ENCODE data around the gene CHCHD6.

CHCHD6 gene

DNA sequence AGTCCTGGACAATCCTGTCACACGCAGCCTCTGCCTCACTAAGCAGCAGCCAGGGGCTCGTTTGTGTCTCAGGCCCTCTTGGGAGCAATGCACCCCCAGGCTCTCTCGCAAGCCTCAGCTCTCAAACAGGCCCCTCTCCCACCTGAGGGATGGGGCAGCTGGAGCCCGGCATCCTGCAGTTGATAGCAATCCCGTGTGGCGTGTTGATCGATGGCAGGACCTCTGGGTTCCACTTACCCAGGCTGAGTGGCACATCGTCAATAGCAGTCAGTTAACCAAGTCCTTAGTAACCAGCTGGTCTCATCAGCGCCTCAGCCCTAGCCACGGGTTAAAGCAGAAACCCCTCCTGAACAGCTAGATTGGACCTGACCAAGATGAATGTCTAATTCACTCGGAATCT is 242.4 kb downstream of the CHCHD6 start:
- DNase-seq, result no peak

DNA sequence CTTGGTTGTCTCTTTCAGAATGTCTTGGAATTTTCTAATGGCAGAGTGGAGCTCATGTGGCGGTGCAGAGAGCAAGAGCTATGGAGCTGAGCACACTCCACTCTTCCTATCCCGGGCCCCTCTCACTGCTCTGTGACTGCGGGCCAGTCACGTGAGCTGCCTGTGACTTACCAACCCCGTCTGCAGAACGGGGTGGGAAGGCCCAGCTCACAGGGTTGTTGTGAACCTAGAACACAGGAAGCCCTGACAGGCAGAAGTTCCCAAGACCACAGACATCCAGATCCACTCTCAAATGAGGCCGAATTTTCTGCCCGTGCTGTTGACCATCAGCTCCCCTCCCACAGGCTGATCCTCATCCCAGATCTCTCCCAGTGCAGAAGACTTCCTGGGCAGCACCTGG is 243.4 kb downstream of the CHCHD6 start:
- no peak for DNase-seq

DNA sequence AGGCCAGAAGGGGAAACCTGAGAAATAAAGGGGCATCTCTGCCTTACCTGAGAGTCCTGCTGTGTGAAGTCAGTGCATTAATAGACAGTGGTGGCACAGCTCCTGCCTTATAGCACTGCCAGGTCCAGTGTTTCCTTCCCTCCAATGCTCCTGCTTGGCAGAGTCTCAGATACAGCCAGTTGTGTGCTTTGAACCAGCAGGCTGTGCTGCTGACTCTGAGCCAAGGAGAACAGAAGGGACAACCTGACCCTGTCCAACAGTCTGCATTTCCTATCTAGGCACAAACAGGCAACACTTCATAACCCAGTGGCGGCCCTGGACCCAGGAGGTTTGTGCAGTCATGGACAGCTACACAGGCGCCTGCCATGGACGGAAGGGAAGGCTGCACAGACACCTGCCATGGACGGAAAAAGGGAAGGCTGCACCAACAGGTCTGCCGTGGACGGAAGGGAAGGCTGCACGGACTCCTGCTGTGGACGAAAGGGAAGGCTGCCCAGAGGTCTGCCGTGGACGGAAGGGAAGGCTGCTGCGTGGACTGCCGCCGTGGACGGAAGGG is 245.0 kb downstream of the CHCHD6 start:
- no peak for DNase-seq

DNA sequence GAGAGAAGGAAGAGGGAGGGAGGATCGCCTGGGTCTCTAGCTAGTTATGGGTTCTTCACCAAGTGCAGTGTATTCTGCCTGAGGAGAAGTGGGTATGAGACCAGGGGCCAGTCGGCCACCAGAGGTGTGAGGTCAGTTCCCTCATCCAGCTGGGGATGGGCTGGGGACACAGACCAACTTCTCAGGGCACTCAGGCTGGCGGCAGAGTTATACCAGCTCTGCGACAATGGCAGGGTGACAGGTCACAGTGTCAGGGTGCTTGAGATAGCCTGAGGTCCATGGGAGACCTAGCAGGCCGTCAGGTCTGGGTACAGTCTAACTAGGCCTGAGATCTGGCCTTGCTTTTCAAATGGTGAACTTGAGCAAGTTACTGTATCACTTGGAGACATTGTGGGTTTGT is 247.5 kb downstream of the CHCHD6 start:
- no peak for DNase-seq

DNA sequence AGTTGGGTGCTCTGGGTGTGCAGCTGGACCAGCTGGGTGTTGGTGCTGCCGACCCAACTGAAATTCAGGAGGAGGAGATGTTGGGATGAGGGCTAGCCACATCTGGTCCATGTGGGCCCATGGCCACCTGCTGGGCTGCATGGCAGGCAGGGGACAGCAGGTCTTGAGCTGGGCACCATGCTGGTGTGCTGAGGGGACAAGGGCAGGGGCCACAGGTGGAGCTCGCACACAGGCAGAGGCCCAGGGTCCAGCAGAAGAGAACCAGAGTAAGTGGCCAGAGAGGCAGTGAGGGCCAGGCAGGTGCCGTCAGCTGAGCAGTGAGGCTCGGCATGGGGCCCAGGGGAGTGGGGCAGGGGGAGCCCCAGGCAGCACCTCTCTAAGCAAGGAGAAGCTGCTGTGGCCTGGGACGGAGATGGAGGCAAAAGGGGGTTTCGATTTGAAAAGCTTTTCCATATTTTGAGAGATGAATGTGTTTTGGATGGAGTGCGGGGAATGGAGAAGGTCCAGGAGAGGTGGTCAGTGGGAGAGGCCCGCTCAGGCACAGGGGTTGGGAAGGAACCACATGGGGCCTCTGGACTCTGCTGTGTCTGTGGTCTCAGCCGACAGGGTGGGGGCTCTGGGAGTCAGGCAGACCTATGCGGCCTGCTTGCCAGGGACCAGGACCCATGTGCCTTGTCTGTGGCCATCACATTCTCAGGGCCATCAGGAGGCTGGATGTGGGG is 248.4 kb downstream of the CHCHD6 start:
- no peak for DNase-seq

DNA sequence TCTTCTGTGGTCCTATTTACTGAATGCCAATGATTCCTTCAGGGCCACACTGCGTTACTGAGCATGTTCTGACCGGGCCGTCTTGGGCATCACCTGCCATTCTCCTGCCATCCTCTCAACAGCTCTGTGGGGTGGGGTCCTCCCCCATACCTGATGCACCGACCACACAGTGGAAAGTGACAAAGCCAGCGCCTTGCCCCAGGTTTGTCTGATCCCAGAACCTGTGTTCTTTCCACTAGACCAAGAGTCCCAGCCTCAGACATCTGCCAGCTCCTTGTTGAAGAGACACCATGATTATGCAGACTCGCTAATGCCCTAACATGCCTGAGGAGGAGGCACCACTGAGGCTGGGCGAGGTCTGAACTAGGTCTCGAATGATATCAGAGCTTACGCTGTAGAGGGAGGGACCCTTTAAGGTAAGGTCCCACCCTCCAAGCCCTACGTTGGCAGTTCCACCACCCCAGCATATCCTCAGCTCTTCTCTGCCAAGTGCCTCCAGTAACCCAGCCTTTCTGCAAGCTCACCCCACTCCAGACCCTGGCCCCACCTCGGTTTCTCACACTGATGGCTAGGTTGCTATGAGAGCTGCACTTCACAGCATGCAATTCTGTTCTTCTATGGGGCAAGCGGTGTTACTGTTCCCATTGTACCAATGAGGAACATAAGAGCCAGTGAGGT is 249.1 kb downstream of the CHCHD6 start:
- no peak for DNase-seq

DNA sequence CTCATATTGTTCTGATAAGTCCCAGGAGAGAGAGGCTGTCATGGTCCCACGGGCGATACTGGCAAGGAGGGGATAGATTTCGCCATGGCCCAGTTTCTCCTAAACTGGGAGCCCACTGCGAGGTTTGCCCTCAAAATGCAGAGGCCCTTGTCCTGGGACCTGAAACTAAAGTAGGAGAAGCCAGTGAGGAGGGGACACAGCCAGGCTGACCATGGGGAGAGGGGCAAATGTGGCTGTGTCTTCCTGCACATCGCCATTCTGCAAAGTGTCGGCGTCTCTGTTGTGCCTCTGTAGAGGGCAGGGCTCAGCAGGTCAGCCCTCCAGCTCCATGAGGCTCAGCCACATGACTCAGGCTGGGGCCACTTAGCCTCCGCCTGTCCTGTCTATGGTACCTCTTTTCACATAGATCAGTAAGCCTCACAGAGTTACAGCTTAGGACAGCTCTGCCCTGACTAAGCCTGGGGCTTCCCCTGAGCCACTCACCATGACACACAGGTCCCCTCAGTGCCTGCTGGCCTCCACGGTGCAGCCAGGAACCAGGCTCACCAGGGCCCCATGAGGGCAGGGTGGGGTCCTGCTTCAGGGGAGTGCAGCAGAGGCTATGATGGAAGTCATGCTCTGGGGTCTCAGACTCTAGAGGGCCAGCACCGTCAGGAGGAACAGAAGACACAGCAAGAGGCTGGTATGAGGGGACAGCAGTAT is 250.3 kb downstream of the CHCHD6 start:
- no peak for DNase-seq

DNA sequence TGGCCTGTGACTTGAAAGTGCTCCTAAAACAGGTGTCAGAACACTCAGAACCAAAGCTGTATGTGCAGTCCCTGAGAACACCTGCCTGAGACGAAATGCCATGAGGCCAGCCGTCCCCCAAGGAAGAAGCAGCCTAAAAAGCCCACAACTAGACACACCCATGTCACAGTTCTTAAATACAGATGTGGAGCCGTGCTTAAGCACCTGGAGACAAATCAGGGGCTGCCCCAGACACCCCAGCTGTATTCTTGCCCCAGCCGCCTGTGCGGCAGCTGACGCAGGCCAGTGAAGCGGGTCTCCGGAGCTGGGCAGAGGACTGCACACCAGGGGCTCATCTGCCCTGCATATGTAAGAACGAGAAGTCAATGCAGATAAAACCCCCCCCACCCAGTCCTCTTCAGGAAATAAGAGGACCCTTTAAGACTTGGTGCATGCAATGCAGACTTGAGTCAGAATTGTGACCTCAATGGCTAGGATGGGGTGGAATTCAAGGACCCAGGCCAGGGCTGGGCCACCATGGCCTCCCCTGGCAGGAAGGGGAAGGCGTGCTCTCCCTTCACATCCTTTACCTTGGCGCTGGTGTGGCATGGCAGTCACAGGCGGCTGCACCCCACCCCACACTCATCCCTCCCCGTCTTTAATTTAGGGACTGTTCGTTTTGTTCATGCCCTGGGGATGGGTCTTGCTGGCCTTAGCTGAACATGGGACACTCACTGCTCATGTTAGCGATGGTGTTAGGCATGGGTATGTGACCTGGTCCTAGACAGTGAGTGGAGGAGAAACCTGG is 251.2 kb downstream of the CHCHD6 start:
- no peak for DNase-seq

DNA sequence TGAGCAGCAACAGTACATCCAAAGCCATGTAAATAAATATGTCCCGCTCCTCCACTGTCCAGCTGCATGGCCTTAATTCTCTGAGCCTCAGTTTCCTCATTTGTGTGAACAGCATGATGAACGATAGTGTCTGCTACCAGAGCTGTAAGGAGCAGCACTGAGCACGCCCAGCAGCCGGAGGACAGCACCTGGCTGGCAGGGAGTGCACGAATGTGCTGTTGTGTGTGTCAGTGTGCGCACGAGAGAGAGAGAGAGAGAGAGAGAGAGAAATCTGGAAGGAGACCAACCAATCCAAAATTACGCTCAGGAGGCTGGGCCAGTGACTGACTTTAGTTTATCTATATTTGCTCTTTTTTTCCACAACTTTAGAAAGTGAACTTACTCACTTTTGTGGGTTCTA is 252.3 kb downstream of the CHCHD6 start:
- DNase-seq, result no peak

DNA sequence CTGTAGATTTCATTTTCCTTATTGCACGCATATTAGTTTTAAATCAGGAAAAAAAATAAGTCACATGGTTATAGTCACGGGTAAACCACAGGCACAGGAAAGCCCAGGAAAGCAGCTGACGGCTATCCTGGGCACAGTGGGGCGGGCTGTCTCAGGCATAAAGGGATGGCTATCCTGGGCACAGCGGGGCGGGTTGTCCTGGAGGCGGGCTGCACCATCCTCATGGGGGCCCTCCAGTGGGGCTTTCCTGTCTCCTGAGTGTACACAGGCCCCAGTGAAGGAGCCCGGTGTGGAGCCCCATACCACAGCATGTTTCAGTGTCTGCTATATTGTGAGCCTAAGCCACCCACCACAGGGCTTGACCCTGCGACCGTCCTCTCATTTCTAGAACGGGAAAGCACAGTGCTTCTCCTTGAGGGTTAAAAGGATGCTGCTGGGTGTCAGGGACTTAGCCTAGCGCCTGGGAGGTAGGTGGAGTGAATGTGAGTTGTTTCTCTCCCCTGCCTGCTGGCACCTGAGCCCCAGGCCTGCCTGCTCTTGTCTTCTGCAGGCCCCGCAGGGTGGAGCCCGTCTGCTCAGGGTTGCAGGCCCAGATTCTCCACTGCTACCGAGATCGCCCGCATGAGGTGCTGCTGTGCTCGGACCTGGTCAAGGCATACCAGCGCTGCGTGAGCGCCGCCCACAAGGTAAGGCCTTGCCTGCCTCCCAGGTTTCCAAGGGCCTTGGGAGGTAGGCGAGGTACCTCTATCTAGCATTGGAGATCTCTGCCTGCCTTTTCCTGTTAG is 253.0 kb downstream of the CHCHD6 start:
- DNase-seq, result no peak

DNA sequence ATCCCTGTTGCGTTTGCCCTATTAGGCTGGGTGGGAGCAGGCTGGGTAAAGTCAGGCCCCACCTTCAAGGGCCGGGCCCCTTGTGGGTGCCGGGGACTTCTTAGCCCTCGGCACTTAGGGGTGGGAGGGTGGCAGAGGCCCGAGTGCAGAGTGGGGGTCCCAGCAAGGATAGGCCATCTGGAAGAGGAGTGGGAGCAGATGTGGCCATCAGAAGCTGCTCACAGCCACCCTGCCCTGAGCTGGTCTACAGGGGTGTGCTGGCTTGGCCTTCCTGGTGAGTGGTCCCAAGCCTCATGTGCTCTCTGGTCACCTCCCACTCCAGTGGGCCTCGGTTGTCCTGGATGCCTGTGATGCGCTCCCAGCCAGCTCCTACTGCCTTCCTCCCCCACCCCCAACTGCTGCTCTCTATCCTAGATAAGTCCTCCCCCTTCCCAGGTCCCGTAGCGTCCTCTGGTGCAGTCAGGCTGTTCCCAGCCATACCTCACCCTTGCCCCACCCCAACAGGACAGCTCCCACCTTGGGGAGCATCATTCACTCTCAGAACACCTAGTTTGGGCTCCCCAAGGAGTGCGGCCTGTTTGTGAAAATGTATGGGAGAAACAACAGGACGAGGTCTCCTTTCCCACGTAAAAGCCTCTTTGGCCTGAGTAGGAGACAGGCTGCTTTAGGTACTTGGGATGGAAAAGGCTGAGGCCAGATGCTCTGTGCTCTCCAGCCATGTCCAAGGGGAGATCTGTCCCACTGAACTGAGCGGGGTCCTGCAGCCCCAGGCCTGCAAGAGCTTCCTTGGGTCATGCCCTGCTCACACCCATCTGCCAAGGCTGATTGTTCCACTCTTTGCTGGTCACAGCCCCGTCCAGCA is 254.0 kb downstream of the CHCHD6 start:
- no peak for DNase-seq

DNA sequence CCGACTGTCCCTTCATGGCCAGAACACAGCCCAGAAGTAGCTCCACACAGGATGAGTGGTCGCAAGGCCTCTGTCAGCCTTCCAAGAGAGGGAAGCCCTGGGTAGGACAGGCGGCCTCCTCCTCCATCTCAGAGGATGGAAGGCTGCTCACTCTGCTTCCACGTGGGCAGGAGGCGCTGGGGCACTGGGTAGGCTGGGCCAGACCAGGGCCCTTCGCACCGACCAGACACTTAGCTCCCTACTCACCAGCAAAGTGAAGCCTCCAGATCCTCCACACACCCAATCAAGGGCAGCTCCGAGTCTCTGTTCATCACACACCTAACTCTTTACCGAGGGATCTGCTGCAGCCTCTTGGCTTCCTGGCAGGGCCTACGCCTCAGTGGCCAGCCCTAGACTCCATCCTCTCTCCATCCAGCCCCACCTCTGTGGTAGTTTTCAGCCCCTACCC is 254.6 kb downstream of the CHCHD6 start:
- no peak for DNase-seq

DNA sequence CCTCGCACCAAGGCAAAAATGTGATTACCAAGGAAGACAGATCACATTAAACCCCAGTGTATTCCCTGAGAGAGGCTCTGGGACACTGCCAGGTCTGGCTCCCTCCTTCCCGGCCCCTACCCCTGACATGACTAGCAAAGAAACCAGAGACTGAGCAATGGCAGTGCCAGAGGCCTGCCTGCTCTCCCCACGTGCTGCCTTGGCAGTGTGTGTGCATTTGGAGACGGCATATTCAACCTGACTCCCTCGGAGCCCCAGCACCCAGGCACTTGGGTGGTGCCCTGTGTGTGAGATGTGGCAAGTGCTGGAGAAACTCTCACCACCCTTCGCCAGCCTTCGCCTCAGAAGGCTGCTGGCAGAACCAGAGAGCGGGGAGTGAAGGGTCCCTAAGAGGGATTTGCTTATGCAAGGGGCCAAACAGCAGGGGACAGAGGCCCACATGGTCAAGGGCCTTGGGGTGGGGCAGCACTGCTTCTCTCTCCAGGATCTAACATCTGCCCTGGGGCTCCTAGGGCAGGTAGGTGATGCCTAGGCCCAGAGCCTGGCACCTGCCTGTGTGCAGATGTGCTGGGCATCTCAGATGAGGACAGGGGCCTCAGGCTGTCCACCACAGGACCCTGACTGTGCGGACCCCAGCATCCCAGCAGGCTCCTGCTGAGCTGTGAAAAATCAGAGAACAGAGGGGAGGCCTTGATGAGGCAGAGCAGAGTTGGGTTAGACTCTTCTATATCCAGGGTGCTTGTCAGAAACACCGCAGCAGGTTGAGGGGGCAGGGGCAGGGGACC is 255.3 kb downstream of the CHCHD6 start:
- no peak for DNase-seq

DNA sequence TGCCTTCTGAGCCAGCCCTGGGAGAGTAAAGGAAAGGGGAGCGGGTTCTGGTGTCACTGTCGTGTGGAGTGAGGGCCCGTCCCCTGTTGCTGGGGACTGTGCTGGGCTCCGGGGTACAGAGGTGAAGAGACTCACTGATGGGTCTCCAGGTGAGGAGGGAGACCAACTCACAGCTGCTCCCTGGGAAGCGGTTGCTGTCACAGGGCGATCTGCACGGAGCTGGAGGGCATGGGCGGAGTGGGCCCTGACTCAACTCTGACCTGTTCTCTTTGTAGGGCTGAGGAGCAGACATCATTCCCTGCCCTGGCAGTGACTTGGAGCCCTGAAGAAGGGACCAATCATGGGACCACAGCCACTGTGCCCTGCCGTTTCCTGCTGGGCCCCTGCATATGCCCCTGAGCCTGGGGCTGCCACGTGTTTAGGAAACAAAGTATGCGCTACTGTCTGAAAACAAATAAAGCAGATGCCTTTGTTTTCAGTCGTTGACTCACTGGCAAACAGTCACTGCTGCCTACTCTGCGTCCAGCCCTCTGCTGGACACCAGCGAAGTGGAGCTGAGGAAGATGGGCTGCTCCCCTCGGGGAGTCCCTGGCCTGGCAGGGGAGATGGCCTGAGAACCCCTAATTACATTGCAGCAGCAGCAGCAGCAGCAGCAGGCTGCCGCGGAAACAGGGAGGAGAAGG is 256.0 kb downstream of the CHCHD6 start:
- DNase-seq, result no peak

DNA sequence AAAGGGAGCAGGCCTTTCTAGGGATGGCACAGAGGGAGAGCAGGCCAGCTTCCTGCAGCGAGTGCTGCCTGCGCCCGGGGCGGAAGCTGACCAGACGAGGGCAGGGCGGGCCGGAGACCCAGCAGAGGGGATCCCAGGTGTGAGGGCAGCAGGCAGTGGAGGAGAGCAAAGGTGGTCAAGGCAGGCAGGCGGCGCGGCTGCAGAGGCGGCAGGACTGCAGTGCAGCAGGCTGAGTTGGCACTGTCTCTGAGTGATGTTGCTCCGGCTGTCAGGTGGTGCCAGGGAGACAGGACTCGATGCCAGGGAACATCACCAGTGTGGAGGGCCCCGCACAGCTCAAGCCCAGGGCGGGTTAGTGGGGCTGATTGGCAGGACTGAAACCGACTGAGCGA is 256.6 kb downstream of the CHCHD6 start:
- no peak for DNase-seq

DNA sequence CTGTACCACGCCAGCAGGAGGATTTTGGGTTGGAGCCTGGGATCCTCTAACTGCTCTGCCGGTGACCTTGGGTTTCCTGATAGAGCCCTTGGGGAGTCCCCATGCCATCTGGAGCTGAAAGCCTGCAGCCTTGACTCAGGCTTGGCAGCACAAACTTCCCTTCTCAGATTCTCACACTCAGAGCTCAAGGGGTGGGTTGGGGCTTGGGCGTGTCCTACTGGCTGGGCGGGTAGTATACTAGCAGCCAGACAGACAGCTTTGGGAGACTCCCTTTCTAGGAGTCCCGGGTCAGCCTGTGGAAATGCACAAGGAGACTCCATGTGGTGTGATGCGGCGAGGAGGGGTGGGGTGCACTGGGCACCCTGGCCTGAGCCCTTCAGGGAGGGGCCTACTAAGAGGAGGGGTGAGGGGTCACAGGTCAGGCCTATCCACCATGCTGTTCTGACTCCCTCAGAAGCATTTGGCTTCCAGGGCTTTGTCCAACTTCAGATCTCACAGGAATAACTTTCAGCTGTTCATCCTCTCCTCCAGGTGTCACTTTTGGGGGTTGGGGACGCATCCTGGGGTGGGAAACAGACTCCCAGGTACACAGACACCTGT is 257.3 kb downstream of the CHCHD6 start:
- DNase-seq, result no peak

DNA sequence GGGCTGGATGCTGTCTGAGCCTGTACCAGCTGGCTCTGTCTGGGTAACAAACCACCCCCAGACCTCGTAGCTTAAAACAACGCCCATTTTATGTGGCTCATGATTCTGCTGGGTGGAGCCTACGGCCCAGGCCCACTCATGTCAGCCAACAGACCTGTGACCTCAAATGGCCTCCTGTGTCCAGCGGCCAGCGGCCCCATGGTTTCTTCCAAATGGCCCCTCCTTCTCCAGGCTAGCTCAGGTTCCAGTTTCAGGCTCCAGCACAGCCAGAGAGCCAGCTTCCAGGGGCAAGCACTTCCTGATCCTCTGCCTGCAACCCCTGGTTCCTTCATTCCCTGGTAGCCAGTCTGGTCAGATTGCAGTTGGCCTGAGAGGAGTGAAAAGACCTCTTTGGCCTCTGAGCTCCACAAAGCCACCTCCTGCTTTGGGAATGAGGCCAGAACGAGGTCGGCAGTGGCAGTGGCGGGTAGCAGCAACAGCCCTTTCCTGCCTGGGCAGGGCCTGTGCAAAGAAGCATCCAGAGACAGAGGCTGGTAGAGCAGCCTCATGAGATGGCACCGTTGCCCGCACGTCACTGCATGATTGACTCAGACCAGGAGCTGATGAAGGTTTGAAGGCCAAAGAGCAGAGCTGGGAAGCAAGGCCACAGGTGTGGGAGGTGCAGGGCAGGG is 257.9 kb downstream of the CHCHD6 start:
- no peak for DNase-seq

DNA sequence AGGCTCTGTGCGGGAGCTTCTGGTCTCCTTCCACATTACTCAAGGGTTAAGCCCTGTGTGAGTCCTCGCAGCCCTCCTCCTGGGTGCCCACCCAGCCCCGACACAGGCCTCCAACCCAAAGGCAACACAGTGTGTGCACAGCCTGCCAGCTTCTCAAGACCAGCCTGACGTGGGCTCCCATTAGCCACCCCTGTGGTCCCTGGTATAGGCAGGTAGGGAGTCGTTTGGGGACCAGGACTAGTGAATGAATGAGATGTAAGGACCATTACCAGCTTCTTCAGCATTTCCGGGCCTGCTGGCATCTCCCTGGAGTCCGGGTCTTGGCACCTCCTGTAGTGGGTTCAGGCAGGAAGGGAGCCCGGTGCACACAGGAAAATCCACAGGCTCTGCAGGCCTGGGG is 258.7 kb downstream of the CHCHD6 start:
- DNase-seq, result no peak
